ENCODE data around the gene ANKMY1.

DNA sequence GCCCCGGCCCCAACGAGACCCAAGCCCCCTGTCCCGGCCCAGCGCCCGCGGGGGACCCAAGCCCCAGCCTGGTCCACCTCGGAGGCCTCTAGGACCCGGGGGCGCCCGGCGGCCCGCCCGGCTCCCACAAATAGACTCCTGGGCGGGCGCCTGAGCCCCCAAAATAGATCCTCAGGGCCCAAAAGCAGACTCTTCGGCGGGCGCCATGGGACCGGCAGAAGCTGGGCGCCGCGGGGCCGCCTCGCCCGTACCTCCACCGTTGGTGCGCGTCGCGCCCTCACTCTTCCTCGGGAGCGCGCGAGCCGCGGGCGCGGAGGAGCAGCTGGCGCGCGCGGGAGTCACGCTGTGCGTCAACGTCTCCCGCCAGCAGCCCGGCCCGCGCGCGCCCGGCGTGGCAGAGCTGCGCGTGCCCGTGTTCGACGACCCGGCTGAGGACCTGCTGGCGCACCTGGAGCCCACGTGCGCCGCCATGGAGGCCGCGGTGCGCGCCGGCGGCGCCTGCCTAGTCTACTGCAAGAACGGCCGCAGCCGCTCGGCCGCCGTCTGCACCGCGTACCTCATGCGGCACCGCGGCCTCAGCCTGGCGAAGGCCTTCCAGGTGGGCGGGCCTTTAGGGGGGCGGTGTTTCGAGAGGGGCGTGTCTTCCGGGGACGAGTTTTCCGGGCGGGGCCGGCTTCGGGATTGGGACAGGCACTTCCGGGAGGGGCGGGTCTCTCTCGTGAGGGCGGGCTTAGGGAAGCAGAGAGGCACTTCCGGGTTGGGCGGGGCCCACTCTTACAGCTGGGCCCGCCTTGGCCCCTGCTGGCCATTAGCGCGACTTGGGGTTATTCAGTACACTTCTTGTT lies 2.9 kb upstream of the ANKMY1 start:
- TF ChIP-seq, protein P1, sequence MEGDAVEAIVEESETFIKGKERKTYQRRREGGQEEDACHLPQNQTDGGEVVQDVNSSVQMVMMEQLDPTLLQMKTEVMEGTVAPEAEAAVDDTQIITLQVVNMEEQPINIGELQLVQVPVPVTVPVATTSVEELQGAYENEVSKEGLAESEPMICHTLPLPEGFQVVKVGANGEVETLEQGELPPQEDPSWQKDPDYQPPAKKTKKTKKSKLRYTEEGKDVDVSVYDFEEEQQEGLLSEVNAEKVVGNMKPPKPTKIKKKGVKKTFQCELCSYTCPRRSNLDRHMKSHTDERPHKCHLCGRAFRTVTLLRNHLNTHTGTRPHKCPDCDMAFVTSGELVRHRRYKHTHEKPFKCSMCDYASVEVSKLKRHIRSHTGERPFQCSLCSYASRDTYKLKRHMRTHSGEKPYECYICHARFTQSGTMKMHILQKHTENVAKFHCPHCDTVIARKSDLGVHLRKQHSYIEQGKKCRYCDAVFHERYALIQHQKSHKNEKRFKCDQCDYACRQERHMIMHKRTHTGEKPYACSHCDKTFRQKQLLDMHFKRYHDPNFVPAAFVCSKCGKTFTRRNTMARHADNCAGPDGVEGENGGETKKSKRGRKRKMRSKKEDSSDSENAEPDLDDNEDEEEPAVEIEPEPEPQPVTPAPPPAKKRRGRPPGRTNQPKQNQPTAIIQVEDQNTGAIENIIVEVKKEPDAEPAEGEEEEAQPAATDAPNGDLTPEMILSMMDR (IDR thresholded peaks at IDR 0.05; ENCODE audit: low read depth, low read length) = no peak
- no peak for TF ChIP-seq EZH2phosphoT487 (IDR thresholded peaks at IDR 0.05; ENCODE audit: low read depth)

Measured in OCI-LY3 (cell line).